Pancreas (tissue), 10 donors: ENCODE measurements around the gene CACNA2D3. TPM values are rescaled to one million over a fixed set of nuclear protein-coding genes. Genes with fewer than 3 reads are reported as not detected.

Experiments
- ATAC-seq, 4 donors: fragments of 200-7000 bp; cut with Tn5 transposase; one replicate each; pipeline versions ENCODE4 v1.8.0 to v1.9.1; 2020; ENCODE audit warnings: mild to moderate bottlenecking in 4 of 4, moderate library complexity in 4 of 4
- DNase-seq, 6 donors: peaks; one replicate each; pipeline ENCODE4 v3.0.0-alpha.2; 2020
- FAIRE-seq: peaks from 2 replicates; lab custom pipeline; 2012; peaks lifted over from hg19 to GRCh38; lab: Jason Lieb, UNC
- H3K27ac ChIP-seq, 4 donors: fragments of 200-600 bp; sonication (generic); 1 replicate in 3 of 4; 2 replicates in 1 of 4; pipeline versions ENCODE4 v1.5.0 to v1.8.0; 2020
- H3K27me3 ChIP-seq, 4 donors: fragments of 200-600 bp; one replicate each; pipeline ENCODE4 v1.8.0; 2021
- H3K36me3 ChIP-seq, 3 donors: fragments of 200-600 bp; sonication (generic) in 1 of 3; one replicate each; pipeline versions ENCODE4 v1.5.0 to v1.8.0; 2020 to 2021
- H3K4me1 ChIP-seq, 3 donors: fragments of 200-600 bp; one replicate each; pipeline ENCODE4 v1.8.0; 2021
- H3K4me3 ChIP-seq, 4 donors: fragments of 200-600 bp; sonication (generic) in 2 of 4; one replicate each; pipeline versions ENCODE4 v1.5.0 to v1.8.0; 2020 to 2021
- H3K9me3 ChIP-seq, 4 donors: fragments of 200-600 bp; one replicate each; pipeline ENCODE4 v1.8.0; 2021
- CTCF ChIP-seq, 4 donors: fragments of 200-600 bp; sonication (generic) in 3 of 4; IDR thresholded peaks; one replicate each; pipeline versions ENCODE4 v1.5.0 to v1.8.0; 2021; ENCODE audit warnings: antibody characterized with exemption in 4 of 4
- WGBS, 2 donors: extraction: QIAGEN DNeasy Blood & Tissue Kit; methylation state at CpG; one replicate each; pipeline ENCODE4 v1.1.7; 2013; 5-methylcytosine and 5-hydroxymethylcytosine counted together
- intact Hi-C, 3 donors: fragments of 100-400 bp; cut with DNase I; formaldehyde crosslinking; loops; one replicate each; pipeline versions ENCODE4 v1.11.1 to v1.14.2; 2022
- polyA plus RNA-seq, 2 donors: library from polyadenylated mRNA; stranded (reverse); fragments of 200-250 nt; gene quantifications; one replicate each; pipeline ENCODE4 v1.2.3, GENCODE V29; 2013
- total RNA-seq, 6 donors: library from RNA; stranded (reverse); fragmentation: NEBNext Ultra II Directional in 4 of 6; extraction: Animal tissue kit (Norgen Biotek cat#: 25700) in 4 of 6; gene quantifications; one replicate each; pipeline versions ENCODE4 v1.2.1 to v1.2.4, GENCODE V29; 2021 to 2023
- donor health status: healthy with polysubstance abuse.
- donor health status: DM: no; HTN: no; CAD: no; lungs with moderate emphysema.
- donor health status: DM: no; HTN: no; CAD: no.
- donor health status: control.
- donor health status: control.
- donor health status: Bipolar disorder and iron deficiency.
- donor health status: DM: yes; HTN: yes; CAD: no.
- donor health status: DM: no; HTN: no; CAD: no.
- donor health status: DM: no; HTN: no; CAD: no.
- donor health status: DM: yes; HTN: yes; CAD: no.

The CACNA2D3 gene
- total and polyA plus RNA-seq, 8 donors = 0.19 to 0.75 (median 0.37) TPM; not detected in 2

GRCh38 chr3:54771050-54771449 is 648.7 kb downstream of the CACNA2D3 start:
- TF ChIP-seq CTCF (IDR thresholded peaks at IDR 0.05) = no peak
- DNase-seq = no peak
- Histone ChIP-seq H3K36me3 (no peaks in the 10 kb centered on the region), H3K4me3 (no peak overlapping the region), H3K27me3 (peaks cover 0 to 2% (median 0%) of the 10 kb centered on the region in 4 donors), H3K9me3 (no peaks in the 10 kb centered on the region), H3K4me1 (no peaks in the 10 kb centered on the region), H3K27ac (no peak overlapping the region)
- ATAC-seq = no peak
- intact Hi-C loops = no loop called here
- FAIRE-seq = no peak
- 67 to 77% methylated on average over 2 of the region's 2 CpGs for WGBS, 2 donors

DNA sequence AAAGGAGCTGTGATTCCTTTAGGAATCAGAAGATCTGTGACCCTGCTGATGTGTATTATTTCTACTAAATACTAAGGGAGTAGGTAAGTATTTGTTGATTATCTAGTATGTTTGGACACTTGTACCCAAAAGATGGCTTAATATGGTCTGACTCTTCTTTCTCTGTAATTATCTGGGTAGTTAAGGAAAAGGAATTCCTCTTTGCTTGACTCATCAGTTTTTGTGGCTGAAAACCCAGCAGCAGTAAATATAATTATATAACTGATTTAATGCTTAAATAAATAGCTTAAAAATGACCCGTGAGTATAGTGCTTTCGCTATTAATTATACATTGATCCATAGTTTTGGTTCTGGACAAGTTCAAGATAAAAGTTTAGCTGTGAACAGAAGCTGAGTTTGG is 649.7 kb downstream of the CACNA2D3 start:
- 67 to 80% methylated on average over 2 of the region's 2 CpGs for WGBS, 2 donors
- H3K4me3 ChIP-seq = no peak overlapping the region
- intact Hi-C loops = no loop called here
- H3K4me1 ChIP-seq = no peaks in the 10 kb centered on the region
- no peaks in the 10 kb centered on the region for H3K36me3 ChIP-seq
- no peak overlapping the region for H3K27ac ChIP-seq
- H3K27me3 ChIP-seq = no peaks in the 10 kb centered on the region
- DNase-seq (no peak), FAIRE-seq (no peak), ATAC-seq (no peak)
- no peaks in the 10 kb centered on the region for H3K9me3 ChIP-seq
- TF ChIP-seq CTCF (IDR thresholded peaks at IDR 0.05) = no peak

- FAIRE-seq (no peak), DNase-seq (no peak), ATAC-seq (no peak)
- Histone ChIP-seq H3K27me3 (no peaks in the 10 kb centered on the region), H3K4me1 (no peaks in the 10 kb centered on the region), H3K36me3 (no peaks in the 10 kb centered on the region), H3K9me3 (no peaks in the 10 kb centered on the region), H3K4me3 (no peak overlapping the region), H3K27ac (no peak overlapping the region)
- intact Hi-C loops = no loop called here
- WGBS, 2 donors = 62 to 66% methylated on average over 2 of the region's 2 CpGs
- no peak for TF ChIP-seq CTCF (IDR thresholded peaks at IDR 0.05)
Observed at GRCh38 chr3:54772746-54773145, 650.4 kb downstream of the CACNA2D3 start.

- intact Hi-C loops = no loop called here
- Histone ChIP-seq H3K4me1 (no peaks in the 10 kb centered on the region), H3K36me3 (no peaks in the 10 kb centered on the region), H3K4me3 (no peak overlapping the region), H3K27ac (no peak overlapping the region), H3K9me3 (no peaks in the 10 kb centered on the region), H3K27me3 (no peaks in the 10 kb centered on the region)
- no peak for DNase-seq
- ATAC-seq = no peak
- TF ChIP-seq CTCF (IDR thresholded peaks at IDR 0.05) = no peak
- no peak for FAIRE-seq
- 63 to 68% methylated on average over 4 of the region's 4 CpGs for WGBS, 2 donors
Observed at GRCh38 chr3:54773271-54773670, 650.9 kb downstream of the CACNA2D3 start.

GRCh38 chr3:54776601-54777000 is 654.2 kb downstream of the CACNA2D3 start:
- Histone ChIP-seq H3K4me3 (no peak overlapping the region), H3K9me3 (no peaks in the 10 kb centered on the region), H3K27me3 (no peaks in the 10 kb centered on the region), H3K27ac (no peak overlapping the region), H3K36me3 (no peaks in the 10 kb centered on the region), H3K4me1 (no peaks in the 10 kb centered on the region)
- ATAC-seq (no peak), FAIRE-seq (no peak), DNase-seq (no peak)
- no peak for TF ChIP-seq CTCF (IDR thresholded peaks at IDR 0.05)
- intact Hi-C loops = no loop called here
- WGBS, 2 donors = 89 to 91% methylated on average over 2 of the region's 2 CpGs
